G401 (cell line): ENCODE results near the gene PSTPIP1. TPM values are rescaled to one million over a fixed set of nuclear protein-coding genes. Genes with fewer than 3 reads are reported as not detected.
"Not testable (repeated sequence)": the region's sequence is repeated elsewhere in the genome, so short reads cannot be mapped to it uniquely, and the experiment has no call there.

Source experiments
- DNase-seq: peaks from one replicate; pipeline ENCODE4 v3.0.0-alpha.2; 2015; ENCODE audit warnings: low spot score
- in situ Hi-C: cut with HindIII; loops from 2 replicates; pipeline ENCODE4 v1.10.0; 2016; ENCODE audit warnings: low sequenced_read_pairs, mixed read lengths
- total RNA-seq: library from RNA; depleted of rRNA; stranded (reverse); fragments of >200 nt; shearing (Covaris generic); gene quantifications from 2 replicates; pipeline ENCODE4 v1.2.3, GENCODE V29; 2014; rRNA removed

PSTPIP1 gene
- not detected in 2 replicates for total RNA-seq

DNA sequence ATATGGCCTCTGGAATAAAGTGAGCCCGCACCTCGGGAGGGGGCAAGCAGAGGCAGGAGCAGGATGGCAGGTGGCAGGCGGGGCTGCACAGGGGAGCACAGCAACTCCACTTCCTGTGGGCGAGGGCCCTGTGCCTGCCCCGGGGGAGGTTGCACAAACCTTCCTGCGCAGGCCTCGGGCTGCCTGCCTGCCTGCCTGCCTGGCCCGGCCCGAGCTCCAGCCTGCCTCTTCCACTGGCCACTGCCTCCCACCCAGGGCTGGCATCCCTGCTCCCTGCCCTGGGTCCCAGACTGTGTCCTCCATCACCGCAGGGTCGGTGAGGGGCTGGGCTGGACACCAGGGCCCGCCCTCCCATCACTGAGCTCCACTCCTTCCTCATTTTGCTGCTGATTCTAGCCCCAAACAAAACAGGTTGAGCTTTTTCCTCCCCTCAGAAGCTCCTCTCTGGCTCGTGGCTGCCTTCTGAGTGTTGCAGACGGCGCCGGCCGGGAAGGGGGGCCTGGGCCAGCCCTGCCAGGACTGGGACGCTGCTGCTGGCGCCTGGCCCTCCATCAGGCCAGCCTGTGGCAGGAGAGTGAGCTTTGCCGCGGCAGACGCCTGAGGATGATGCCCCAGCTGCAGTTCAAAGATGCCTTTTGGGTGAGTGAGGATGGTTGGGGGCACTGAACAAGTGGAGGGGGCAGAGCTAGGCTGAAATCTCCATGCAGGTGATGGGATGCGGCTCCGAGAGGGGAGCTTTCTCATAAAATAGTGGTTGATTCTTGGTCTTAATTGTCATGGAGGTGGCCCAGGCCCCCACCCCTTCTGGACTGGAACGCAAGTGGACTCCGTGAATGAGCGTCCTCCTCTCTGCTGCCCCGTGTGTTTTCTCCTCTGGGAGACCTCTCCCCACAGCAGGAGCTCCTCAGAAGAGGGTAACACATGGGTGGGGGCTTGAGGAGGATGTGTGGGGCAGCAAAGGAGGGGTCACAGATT lies at the start of gene PSTPIP1:
TSS of gene PSTPIP1 (plus strand) at position 156 of the 975 bp plus-strand sequence. CDS start at position 604, 448 bp downstream.
- in situ Hi-C loops: no loop called here
- peak; percentile 68 for DNase-seq

GRCh38 chr15:76945494-76946093 lies 49.3 kb upstream of the PSTPIP1 start:
- no peak for DNase-seq
- in situ Hi-C loops: no loop called here

DNA sequence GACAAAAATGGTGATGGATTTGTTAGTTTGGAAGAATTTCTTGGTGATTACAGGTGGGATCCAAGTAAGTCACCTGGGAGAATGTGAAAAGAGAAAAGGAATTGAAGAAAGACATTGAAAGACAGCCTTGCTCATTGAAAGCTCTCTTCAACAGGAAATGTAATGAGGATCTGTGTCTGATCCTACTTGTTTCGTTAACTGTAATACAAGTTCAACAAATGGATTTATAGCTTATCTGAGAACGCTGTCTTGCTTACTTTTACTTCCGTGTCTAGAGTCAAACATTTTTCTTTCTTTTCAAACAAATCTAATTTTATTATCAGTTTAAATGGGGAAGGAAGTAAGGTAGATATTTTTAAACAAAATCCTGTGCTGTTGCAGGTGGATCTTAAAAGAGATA lies 47.5 kb upstream of the PSTPIP1 start:
- no peak for DNase-seq
- in situ Hi-C loops: no loop called here

- DNase-seq: no peak
- in situ Hi-C loops: no loop called here
Measured at GRCh38 chr15:76951220-76951619, 43.7 kb upstream of the PSTPIP1 start.

GRCh38 chr15:76953913-76954312 lies 41.0 kb upstream of the PSTPIP1 start:
- in situ Hi-C loops: no loop called here
- no peak for DNase-seq

DNA sequence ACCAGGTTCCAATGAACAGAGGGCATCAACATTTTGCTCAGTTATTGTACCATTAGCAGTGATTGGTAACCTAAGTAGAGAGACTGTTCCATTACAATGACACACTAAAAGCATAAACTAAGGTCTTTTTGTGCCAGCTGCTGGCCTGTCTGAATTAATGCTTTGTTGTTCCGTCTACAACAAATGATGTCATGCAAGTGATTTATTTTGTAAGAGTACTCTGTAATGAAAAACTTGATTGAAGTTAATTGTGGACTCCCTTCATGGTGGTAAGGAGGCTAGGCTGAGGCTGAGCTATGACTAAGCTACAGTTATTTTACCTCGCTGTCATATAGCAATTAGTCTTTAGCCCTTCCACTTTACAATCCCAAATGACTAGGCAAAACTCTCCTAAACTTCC lies 40.2 kb upstream of the PSTPIP1 start:
- in situ Hi-C loops: no loop called here
- DNase-seq: no peak

GRCh38 chr15:76961268-76962011 lies 33.5 kb upstream of the PSTPIP1 start:
- in situ Hi-C loops: no loop called here
- no peak for DNase-seq

GRCh38 chr15:76962337-76963013 lies 32.5 kb upstream of the PSTPIP1 start:
- no peak for DNase-seq
- in situ Hi-C loops: no loop called here

DNA sequence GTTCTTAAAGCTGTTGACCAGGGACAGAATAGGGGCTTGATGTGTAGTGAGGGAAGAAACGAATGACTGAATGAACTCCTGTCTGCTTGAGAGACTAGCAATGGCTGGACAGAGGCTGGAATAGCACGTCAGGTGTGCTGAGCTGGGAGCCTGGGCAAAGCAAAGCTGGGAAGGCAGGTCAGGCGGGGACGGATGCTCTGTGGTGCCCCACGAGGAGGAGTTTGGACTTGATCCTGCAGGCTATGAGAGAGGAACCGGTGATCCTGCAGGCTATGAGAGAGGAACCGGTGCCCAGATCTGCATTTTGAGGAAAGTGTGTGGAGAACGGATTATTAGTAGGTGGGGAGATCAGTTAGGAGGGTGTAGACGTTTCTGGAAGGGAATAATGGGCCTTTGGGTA lies 31.3 kb upstream of the PSTPIP1 start:
- in situ Hi-C loops: no loop called here

GRCh38 chr15:76964157-76964556 lies 30.8 kb upstream of the PSTPIP1 start:
- DNase-seq: no peak
- in situ Hi-C loops: no loop called here

More for the DNA sequence above, 31.3 kb upstream of the PSTPIP1 start:
- no peak for DNase-seq

DNA sequence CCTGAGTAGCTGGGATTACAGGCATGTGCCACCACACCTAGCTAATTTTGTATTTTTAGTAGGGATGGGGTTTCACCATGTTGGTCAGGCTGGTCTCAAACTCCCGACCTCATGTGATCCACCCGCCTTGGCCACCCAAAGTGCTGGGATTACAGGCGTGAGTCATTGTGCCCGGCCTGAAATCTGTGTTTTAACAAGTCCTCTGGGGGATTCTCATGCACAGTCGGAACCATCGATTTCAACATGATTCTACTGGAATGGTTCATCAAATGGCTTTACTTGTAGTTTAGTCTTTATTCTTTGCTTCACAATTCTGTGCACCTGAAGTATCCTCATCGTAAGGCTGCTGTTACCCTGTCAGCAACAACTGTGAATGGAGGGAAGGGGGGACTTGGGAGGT lies 28.9 kb upstream of the PSTPIP1 start:
- DNase-seq, in situ Hi-C loops: not testable (repeated sequence)

DNA sequence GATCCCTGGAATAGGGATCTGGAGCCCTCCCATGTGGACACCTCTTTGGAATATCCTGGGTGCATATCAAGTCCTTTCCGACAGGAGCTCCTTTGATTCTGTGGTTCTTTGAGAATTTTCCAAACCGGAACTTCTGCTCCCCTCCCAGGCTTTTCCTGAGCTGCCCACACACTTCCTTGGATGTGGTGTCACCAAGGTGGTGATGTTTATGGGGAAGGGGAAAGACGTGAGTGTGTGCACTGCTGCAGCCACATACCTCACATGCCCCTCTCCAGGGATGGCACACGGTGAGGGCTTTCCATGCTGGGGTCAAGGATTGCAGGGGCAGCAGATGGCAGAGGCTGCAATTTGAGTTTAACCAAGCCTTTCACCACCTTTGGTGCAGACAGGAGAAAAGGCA lies 27.9 kb upstream of the PSTPIP1 start:
- no peak for DNase-seq
- in situ Hi-C loops: no loop called here

DNA sequence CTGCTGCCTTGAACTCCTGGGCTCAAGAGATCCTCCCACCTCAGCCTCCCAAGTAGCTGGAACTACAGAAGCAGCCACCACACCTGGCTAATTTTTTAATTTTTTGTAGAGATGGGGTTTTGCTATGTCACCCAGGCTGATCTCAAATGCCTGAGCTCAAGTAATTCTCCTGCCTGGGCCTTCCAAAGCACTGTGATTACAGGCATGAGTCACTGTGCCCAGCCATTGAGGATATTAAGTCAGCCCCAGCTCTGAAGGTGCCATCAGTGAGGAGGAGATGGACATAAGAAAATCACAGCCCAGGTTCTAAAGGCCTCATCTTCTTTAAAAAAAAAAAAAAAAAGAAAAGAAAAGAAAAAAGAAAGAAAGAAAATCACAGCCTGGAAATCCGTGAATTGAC lies 26.6 kb upstream of the PSTPIP1 start:
- in situ Hi-C loops: no loop called here
- no peak for DNase-seq

- DNase-seq: no peak
- in situ Hi-C loops: no loop called here
Measured at GRCh38 chr15:76972389-76973361, 22.3 kb upstream of the PSTPIP1 start.

DNA sequence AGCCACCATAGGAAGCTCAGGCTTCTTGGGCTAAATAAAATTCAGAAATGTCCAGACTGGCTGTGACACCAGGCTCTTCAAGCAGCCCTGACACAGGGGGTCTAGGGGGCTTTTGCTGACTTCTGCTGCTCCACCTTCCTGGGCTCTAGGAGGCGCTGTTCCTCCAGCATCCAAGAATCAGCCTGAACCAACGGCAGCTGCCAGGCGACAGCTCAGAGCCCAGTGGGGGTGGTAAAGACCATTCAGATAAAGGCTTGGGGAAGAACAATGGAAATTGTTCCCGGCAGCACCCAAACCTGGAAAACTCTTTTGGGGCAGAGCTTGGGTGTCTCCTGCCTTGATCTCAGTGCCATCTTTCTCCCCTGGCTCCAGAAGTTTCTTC lies 21.6 kb upstream of the PSTPIP1 start:
- in situ Hi-C loops: no loop called here
- DNase-seq: no peak

DNA sequence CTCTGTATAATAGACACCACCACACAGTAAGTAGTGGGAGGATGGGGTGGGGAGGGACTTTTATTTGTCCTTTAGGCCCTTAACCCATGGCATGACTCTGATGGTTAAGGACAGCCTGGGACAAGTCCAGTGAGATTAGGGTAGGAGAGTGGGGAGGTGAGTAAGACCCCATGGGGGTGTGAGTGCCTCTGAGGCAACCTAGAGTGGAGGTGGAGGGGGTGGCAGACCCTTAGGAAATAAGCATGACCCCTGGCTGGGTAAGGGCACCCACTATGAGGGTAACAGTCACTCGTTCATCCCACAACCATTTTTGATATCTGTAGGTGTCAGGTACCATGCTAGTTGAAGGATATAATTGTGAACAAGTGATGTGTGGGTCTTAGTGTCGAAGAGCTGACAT lies 21.0 kb upstream of the PSTPIP1 start:
- DNase-seq: no peak

GRCh38 chr15:76974456-76975036 lies 20.4 kb upstream of the PSTPIP1 start:
- DNase-seq: no peak
- in situ Hi-C loops: no loop called here

More for the DNA sequence above, 21.0 kb upstream of the PSTPIP1 start:
- in situ Hi-C loops: no loop called here

- no peak for DNase-seq
- in situ Hi-C loops: no loop called here
Measured at GRCh38 chr15:76976141-76976540, 18.8 kb upstream of the PSTPIP1 start.
